K562 (cell line): ENCODE data around the gene ALOXE3. TPM values are rescaled to one million over a fixed set of nuclear protein-coding genes. Genes with fewer than 3 reads are reported as not detected.

Experiments used
- DPF2 ChIP-seq: fragments of 450-650 bp; IDR thresholded peaks from 2 replicates; pipeline ENCODE4 v1.6.1; 2016
- FOXJ2 ChIP-seq: fragments of 200-800 bp; sonication (Bioruptor generic); IDR thresholded peaks from 2 replicates; pipeline ENCODE4 v1.6.1; 2016; ENCODE audit warnings: missing genetic modification characterization, missing compliant biosample characterization
- FOXK2 ChIP-seq, 2 experiments: fragments of 450-650 bp; IDR thresholded peaks in 1 of 2; conservative IDR thresholded peaks in 1 of 2; 2 replicates each; pipeline ENCODE4 v1.6.1; 2016; ENCODE audit warnings: low read depth in 2 of 2, mild to moderate bottlenecking in 1 of 2
- HMGXB4 ChIP-seq: sonication (generic); formaldehyde crosslinking; IDR thresholded peaks from 2 replicates; pipeline ENCODE4 v1.8.1; 2023; ENCODE audit warnings: mild to moderate bottlenecking, missing genetic modification reagents
- HOMEZ ChIP-seq: fragments of 250-450 bp; sonication (Bioruptor Pico); IDR thresholded peaks from 2 replicates; pipeline ENCODE4 v1.4.0; 2020; ENCODE audit warnings: mild to moderate bottlenecking, moderate library complexity
- KDM4B ChIP-seq, 2 experiments: fragments of 450-650 bp in 1 of 2; sonication (generic) in 1 of 2; IDR thresholded peaks; 2 replicates each; pipeline ENCODE4 v1.6.1; 2016 to 2017; ENCODE audit warnings: borderline replicate concordance in 2 of 2, antibody characterized with exemption in 1 of 2, low read depth in 1 of 2, mild to moderate bottlenecking in 1 of 2
- KLF13 ChIP-seq: fragments of 450-650 bp; IDR thresholded peaks from 2 replicates; pipeline ENCODE4 v1.6.1; 2016; ENCODE audit warnings: missing genetic modification characterization, low read depth, mild to moderate bottlenecking, missing compliant biosample characterization, moderate library complexity, borderline replicate concordance
- MCM3 ChIP-seq: fragments of 450-650 bp; IDR thresholded peaks from 2 replicates; pipeline ENCODE4 v1.6.1; 2016
- MEIS2 ChIP-seq: fragments of 450-650 bp; IDR thresholded peaks from 2 replicates; pipeline ENCODE4 v1.6.1; 2014; ENCODE audit warnings: mild to moderate bottlenecking; ENCODE audit not compliant: partially characterized antibody
- NFE2L1 ChIP-seq: fragments of 450-650 bp; IDR thresholded peaks from 2 replicates; pipeline ENCODE4 v1.6.1; 2016; ENCODE audit warnings: missing genetic modification characterization, low read depth, mild to moderate bottlenecking, missing compliant biosample characterization, moderate library complexity, borderline replicate concordance
- RBM39 ChIP-seq: fragments of 200-400 bp; formaldehyde crosslinking; optimal IDR thresholded peaks from 2 replicates; pipeline ENCODE3; 2018; ENCODE audit warnings: low read depth, low read length
- RFX1 ChIP-seq: fragments of 450-650 bp; IDR thresholded peaks from 2 replicates; pipeline ENCODE4 v1.6.1; 2016; ENCODE audit warnings: mild to moderate bottlenecking, moderate library complexity
- SAFB2 ChIP-seq: fragments of 200-400 bp; formaldehyde crosslinking; IDR thresholded peaks from 2 replicates; pipeline ENCODE4 v1.6.1; 2018; ENCODE audit warnings: borderline replicate concordance, low read length, low read depth, moderate library complexity; ENCODE audit not compliant: severe bottlenecking
- TAF7 ChIP-seq: fragments of 450-650 bp; IDR thresholded peaks from 2 replicates; pipeline ENCODE4 v1.6.1; 2016; ENCODE audit warnings: missing genetic modification characterization, missing compliant biosample characterization
- TRIM28 ChIP-seq: fragments of 450-650 bp; IDR thresholded peaks from 2 replicates; pipeline ENCODE4 v1.6.1; 2017
- ZNF3 ChIP-seq: fragments of 250-450 bp; sonication (Bioruptor Pico); IDR thresholded peaks from 2 replicates; pipeline ENCODE4 v1.5.0; 2021; ENCODE audit warnings: mild to moderate bottlenecking, moderate library complexity
- ZNF695 ChIP-seq: fragments of 450-650 bp; formaldehyde crosslinking; IDR thresholded peaks from 2 replicates; pipeline ENCODE4 v1.4.0; 2020; ENCODE audit warnings: mild to moderate bottlenecking, moderate library complexity
- polyA plus RNA-seq, 8 experiments: library from polyadenylated mRNA; depleted of rRNA in 4 of 8; stranded (reverse) in 5 of 8; unstranded in 3 of 8; fragments of >200 nt; fragmentation: Nextera tagmentation in 2 of 8; fragmentation: Illumina TruSeq in 1 of 8; extraction: Ambion mirVana in 2 of 8; extraction: Trizol in 1 of 8; gene quantifications; 2 replicates each; pipeline versions ENCODE4 v1.2.1 to v1.2.3, GENCODE V29; 2011 to 2014; ENCODE audit warnings: inconsistent platforms in 1 of 8, missing spikeins in 1 of 8
- total RNA-seq, 7 experiments: library from RNA; depleted of rRNA in 6 of 7; stranded (reverse); fragments of >200 nt in 6 of 7; fragmentation: Illumina TruSeq in 2 of 7; extraction: Trizol in 2 of 7; gene quantifications; 2 replicates each; pipeline versions ENCODE4 v1.2.1 to v1.2.3, GENCODE V29; 2011 to 2021; ENCODE audit warnings: low replicate concordance in 1 of 7
- TF ChIP-seq, protein P1 (sequence below): fragments of 250-450 bp; sonication (Bioruptor Pico); IDR thresholded peaks from 2 replicates; pipeline ENCODE4 v1.9.0; 2021; ENCODE audit warnings: mild to moderate bottlenecking, inconsistent platforms
- TF ChIP-seq, protein P2 (sequence below): fragments of 450-650 bp; IDR thresholded peaks from 2 replicates; pipeline ENCODE4 v1.6.1; 2018; ENCODE audit not compliant: partially characterized antibody

ALOXE3 gene
- total and polyA plus RNA-seq, 9 of the 15 experiments (the other 6 are each of a cell fraction or from before 2014, with no cell fraction given): 0.04 TPM; not detected in 8

DNA sequence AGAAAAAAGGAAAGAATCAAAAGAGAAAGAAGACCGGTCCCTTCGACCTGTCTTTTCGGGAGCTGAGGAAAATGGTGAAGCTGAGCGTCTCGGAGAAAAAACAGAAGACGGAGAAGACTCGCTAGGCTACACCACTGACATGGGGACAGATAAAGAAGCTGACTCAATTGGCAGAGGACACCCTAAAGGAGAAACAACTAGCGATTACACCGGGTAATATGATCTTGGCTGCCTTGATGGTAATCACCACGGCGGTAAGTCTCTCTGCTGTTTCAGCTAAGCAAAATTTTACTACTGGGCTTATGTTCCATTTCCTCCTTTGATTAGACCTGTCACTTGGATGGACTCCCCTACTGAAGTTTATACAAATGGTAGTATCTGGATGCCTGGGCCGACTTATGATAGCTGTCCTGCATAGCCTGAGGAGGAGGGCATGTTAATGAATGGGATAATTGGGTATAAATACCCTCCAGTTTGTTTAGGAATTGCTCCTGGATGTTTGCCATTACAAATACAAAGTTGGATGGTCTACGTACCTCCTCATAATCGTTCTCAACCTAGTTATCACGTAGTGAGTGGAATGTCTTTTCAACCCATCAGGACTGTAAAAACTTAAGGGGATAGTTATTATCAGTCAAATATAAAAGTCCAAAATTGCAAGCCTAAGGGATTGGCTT is 55.4 kb downstream of the ALOXE3 start (continued):
- TF ChIP-seq MEIS2: peak; percentile 58
- no peak for TF ChIP-seq RFX1
- no peak for TF ChIP-seq HOMEZ
- TF ChIP-seq ZNF3 (CRISPR knock-in tag): no peak
- TF ChIP-seq MCM3: no peak
- 0 out of 2 replicates have a peak, but pooled peaks have one; percentile 37 for TF ChIP-seq FOXJ2 (tag)
- no peak for TF ChIP-seq NFE2L1
- no peak for TF ChIP-seq KDM4B (IDR thresholded peaks at IDR 0.05; ENCODE audit: borderline replicate concordance in 2 of 2, low read depth in 1 of 2)
- TF ChIP-seq, protein P1, sequence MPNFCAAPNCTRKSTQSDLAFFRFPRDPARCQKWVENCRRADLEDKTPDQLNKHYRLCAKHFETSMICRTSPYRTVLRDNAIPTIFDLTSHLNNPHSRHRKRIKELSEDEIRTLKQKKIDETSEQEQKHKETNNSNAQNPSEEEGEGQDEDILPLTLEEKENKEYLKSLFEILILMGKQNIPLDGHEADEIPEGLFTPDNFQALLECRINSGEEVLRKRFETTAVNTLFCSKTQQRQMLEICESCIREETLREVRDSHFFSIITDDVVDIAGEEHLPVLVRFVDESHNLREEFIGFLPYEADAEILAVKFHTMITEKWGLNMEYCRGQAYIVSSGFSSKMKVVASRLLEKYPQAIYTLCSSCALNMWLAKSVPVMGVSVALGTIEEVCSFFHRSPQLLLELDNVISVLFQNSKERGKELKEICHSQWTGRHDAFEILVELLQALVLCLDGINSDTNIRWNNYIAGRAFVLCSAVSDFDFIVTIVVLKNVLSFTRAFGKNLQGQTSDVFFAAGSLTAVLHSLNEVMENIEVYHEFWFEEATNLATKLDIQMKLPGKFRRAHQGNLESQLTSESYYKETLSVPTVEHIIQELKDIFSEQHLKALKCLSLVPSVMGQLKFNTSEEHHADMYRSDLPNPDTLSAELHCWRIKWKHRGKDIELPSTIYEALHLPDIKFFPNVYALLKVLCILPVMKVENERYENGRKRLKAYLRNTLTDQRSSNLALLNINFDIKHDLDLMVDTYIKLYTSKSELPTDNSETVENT (CRISPR knock-in tag): no peak
- peak in 1 of 2 experiments; percentile 87; a peak in 2 of 4 replicates for TF ChIP-seq FOXK2 (conservative IDR thresholded peaks at IDR 0.05 in 1 of 2, IDR thresholded peaks at IDR 0.05 in 1 of 2; ENCODE audit: low read depth in 2 of 2)
- TF ChIP-seq, protein P2, sequence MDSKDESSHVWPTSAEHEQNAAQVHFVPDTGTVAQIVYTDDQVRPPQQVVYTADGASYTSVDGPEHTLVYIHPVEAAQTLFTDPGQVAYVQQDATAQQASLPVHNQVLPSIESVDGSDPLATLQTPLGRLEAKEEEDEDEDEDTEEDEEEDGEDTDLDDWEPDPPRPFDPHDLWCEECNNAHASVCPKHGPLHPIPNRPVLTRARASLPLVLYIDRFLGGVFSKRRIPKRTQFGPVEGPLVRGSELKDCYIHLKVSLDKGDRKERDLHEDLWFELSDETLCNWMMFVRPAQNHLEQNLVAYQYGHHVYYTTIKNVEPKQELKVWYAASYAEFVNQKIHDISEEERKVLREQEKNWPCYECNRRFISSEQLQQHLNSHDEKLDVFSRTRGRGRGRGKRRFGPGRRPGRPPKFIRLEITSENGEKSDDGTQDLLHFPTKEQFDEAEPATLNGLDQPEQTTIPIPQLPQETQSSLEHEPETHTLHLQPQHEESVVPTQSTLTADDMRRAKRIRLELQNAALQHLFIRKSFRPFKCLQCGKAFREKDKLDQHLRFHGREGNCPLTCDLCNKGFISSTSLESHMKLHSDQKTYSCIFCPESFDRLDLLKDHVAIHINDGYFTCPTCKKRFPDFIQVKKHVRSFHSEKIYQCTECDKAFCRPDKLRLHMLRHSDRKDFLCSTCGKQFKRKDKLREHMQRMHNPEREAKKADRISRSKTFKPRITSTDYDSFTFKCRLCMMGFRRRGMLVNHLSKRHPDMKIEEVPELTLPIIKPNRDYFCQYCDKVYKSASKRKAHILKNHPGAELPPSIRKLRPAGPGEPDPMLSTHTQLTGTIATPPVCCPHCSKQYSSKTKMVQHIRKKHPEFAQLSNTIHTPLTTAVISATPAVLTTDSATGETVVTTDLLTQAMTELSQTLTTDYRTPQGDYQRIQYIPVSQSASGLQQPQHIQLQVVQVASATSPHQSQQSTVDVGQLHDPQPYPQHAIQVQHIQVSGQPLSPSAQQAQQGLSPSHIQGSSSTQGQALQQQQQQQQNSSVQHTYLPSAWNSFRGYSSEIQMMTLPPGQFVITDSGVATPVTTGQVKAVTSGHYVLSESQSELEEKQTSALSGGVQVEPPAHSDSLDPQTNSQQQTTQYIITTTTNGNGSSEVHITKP: peak; percentile 98
- TF ChIP-seq TRIM28: no peak
- TF ChIP-seq SAFB2: no peak
- no peak for TF ChIP-seq ZNF695 (CRISPR knock-in tag)
- peak; percentile 80 for TF ChIP-seq DPF2
- no peak for TF ChIP-seq HMGXB4 (CRISPR knock-in tag)
- no peak for TF ChIP-seq KLF13 (tag)
- no peak for TF ChIP-seq RBM39
- no peak for TF ChIP-seq TAF7 (tag)
